ENCODE data around the gene GPR146. TPM values are rescaled to one million over a fixed set of nuclear protein-coding genes. Genes with fewer than 3 reads are reported as not detected.

Gene GPR146
- total and polyA plus RNA-seq, 9 of the 15 experiments (the other 6 are each of a cell fraction or from before 2014, with no cell fraction given) = 0.22 to 3.6 (median 0.64) TPM; not detected in 2

DNA sequence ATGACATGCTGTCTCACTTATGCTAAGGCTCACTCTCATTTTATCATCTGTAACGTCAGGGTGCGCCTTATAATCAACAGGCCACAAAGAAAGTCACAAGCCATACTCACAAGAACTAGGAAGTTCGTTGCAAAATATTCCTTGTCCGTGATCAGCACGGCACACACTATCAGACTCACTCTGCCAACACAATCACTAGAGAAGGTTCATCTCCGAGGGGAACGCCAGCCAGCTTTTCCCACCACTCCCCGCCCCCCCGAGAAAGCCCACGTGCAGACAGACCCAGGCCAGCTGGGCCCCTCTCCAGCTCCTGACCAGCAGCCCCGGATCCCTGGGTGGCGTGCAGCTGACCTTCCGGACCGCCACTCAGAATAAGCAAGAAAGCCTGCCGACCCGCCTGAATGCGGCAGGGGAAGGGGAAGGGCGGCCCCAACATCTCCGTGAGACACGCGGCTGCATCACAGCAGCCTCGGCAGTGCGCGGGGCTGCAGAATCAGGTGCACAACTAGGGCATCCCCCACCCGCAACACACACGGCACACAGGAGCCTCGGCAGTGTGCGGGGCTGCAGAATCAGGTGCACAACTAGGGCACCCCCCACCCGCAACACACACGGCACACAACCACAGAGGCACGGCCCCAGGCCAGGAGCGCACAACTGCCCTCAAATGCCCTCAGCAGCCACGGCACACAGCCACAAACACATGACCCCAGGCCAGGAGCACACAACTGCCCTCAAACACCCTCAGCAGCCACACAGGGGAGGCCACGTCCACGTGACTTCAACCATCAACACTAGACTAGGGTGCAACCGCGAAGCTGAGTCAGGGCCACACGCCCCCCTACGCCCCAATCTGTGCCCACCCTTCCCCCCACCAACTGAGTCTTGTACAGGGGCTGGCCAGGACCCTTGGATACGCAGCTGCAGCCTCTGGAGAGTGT, 2.5 kb upstream of the GPR146 start (continued):
- TF ChIP-seq MGA (IDR thresholded peaks at IDR 0.05) (peak; percentile 27; the same call in 1 of the 2 replicates), ZEB2 (IDR thresholded peaks at IDR 0.05) (no peak), MEF2A (IDR thresholded peaks at IDR 0.05; ENCODE audit: control insufficient read depth, low read depth, low read length) (no peak), STAT5B (CRISPR knock-in tag; IDR thresholded peaks at IDR 0.05) (no peak), NKRF (IDR thresholded peaks at IDR 0.05; ENCODE audit: borderline replicate concordance) (no peak), EGR1 (conservative IDR thresholded peaks at IDR 0.05) (no peak), SMAD1 (IDR thresholded peaks at IDR 0.05; ENCODE audit: low read depth, low read length, partially characterized antibody) (no peak), ARID2 (IDR thresholded peaks at IDR 0.05) (no peak)
- TF ChIP-seq, protein P1, sequence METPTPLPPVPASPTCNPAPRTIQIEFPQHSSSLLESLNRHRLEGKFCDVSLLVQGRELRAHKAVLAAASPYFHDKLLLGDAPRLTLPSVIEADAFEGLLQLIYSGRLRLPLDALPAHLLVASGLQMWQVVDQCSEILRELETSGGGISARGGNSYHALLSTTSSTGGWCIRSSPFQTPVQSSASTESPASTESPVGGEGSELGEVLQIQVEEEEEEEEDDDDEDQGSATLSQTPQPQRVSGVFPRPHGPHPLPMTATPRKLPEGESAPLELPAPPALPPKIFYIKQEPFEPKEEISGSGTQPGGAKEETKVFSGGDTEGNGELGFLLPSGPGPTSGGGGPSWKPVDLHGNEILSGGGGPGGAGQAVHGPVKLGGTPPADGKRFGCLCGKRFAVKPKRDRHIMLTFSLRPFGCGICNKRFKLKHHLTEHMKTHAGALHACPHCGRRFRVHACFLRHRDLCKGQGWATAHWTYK (CRISPR knock-in tag; IDR thresholded peaks at IDR 0.05) = peak; percentile 75; the same call in 1 of the 2 replicates
- TF ChIP-seq, protein P2, sequence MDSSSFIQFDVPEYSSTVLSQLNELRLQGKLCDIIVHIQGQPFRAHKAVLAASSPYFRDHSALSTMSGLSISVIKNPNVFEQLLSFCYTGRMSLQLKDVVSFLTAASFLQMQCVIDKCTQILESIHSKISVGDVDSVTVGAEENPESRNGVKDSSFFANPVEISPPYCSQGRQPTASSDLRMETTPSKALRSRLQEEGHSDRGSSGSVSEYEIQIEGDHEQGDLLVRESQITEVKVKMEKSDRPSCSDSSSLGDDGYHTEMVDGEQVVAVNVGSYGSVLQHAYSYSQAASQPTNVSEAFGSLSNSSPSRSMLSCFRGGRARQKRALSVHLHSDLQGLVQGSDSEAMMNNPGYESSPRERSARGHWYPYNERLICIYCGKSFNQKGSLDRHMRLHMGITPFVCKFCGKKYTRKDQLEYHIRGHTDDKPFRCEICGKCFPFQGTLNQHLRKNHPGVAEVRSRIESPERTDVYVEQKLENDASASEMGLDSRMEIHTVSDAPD (CRISPR knock-in tag; IDR thresholded peaks at IDR 0.05) = no peak
